ENCODE data around the gene MPEG1.
A peak's percentile ranks its signal among the peaks of the same experiment; 100 is the strongest.

- peak in 2 of 4 experiments; percentile 26 to 35 for TF ChIP-seq CTCF (IDR thresholded peaks at IDR 0.05)
- no peak for TF ChIP-seq POLR2A (IDR thresholded peaks at IDR 0.05)
Measured at GRCh38 chr11:59206635-59207034, 6.1 kb downstream of the MPEG1 start.

Measured in uterus (tissue), 2 donors.